K562 (cell line): ENCODE measurements around the gene SLC25A15. TPM values are rescaled to one million over a fixed set of nuclear protein-coding genes. Genes with fewer than 3 reads are reported as not detected.
A peak's percentile ranks its signal among the peaks of the same experiment; 100 is the strongest.

Source experiments
- DDX20 ChIP-seq: fragments of 450-650 bp; IDR thresholded peaks from 2 replicates; pipeline ENCODE4 v1.6.1; 2016; ENCODE audit warnings: missing genetic modification characterization, low read depth, mild to moderate bottlenecking, missing compliant biosample characterization, moderate library complexity
- GABPB1 ChIP-seq: sonication (generic); formaldehyde crosslinking; IDR thresholded peaks from 2 replicates; pipeline ENCODE4 v1.8.0; 2022; ENCODE audit warnings: mild to moderate bottlenecking, missing genetic modification reagents
- HMG20B ChIP-seq: fragments of 250-450 bp; sonication (Bioruptor Pico); IDR thresholded peaks from 2 replicates; pipeline ENCODE4 v1.5.0; 2021; ENCODE audit warnings: mild to moderate bottlenecking
- JUNB ChIP-seq: fragments of 450-650 bp; formaldehyde crosslinking; conservative IDR thresholded peaks from 2 replicates; pipeline ENCODE4 v1.4.0; 2020; ENCODE audit warnings: mild to moderate bottlenecking
- KLF10 ChIP-seq: fragments of 250-450 bp; sonication (Bioruptor Pico); IDR thresholded peaks from 2 replicates; pipeline ENCODE4 v1.6.1; 2021; ENCODE audit warnings: matching md5 sums
- PHTF2 ChIP-seq: fragments of 250-450 bp; sonication (Bioruptor Pico); IDR thresholded peaks from 2 replicates; pipeline ENCODE4 v1.5.0; 2021; ENCODE audit warnings: mild to moderate bottlenecking
- POLR2AphosphoS5 ChIP-seq: IDR thresholded peaks from 2 replicates; pipeline ENCODE4 v1.6.1; 2011; ENCODE audit warnings: mild to moderate bottlenecking, low read depth, low read length, moderate library complexity; ENCODE audit not compliant: control insufficient read depth, insufficient read depth
- RBM25 ChIP-seq: fragments of 200-400 bp; formaldehyde crosslinking; IDR thresholded peaks from 2 replicates; pipeline ENCODE4 v1.6.1; 2018; ENCODE audit warnings: low read length, low read depth, moderate library complexity; ENCODE audit not compliant: severe bottlenecking
- RCOR1 ChIP-seq, 2 experiments: IDR thresholded peaks; 2 replicates each; pipeline ENCODE4 v1.6.1; 2012; ENCODE audit warnings: low read depth in 2 of 2, low read length in 2 of 2, borderline replicate concordance in 1 of 2, improper control_type of control experiment in 1 of 2
- SIN3A ChIP-seq, 2 experiments: fragments of 150-350 bp in 1 of 2; IDR thresholded peaks; 2 replicates each; pipeline ENCODE4 v1.6.1; 2011 to 2016; ENCODE audit warnings: borderline replicate concordance in 2 of 2, low read depth in 2 of 2, low read length in 2 of 2, mild to moderate bottlenecking in 2 of 2, moderate library complexity in 2 of 2; ENCODE audit not compliant: control insufficient read depth in 1 of 2
- THAP7 ChIP-seq: fragments of 250-450 bp; sonication (Bioruptor Pico); IDR thresholded peaks from 2 replicates; pipeline ENCODE4 v1.5.0; 2021
- ZNF175 ChIP-seq: fragments of 200-800 bp; sonication (Bioruptor generic); IDR thresholded peaks from 2 replicates; pipeline ENCODE4 v1.6.1; 2016; ENCODE audit warnings: low read depth, mild to moderate bottlenecking, missing genetic modification characterization, missing compliant biosample characterization
- ZNF583 ChIP-seq: fragments of 250-450 bp; sonication (Bioruptor Pico); IDR thresholded peaks from 2 replicates; pipeline ENCODE4 v1.4.0; 2020
- polyA plus RNA-seq, 8 experiments: library from polyadenylated mRNA; depleted of rRNA in 4 of 8; stranded (reverse) in 5 of 8; unstranded in 3 of 8; fragments of >200 nt; fragmentation: Nextera tagmentation in 2 of 8; fragmentation: Illumina TruSeq in 1 of 8; extraction: Ambion mirVana in 2 of 8; extraction: Trizol in 1 of 8; gene quantifications; 2 replicates each; pipeline versions ENCODE4 v1.2.1 to v1.2.3, GENCODE V29; 2011 to 2014; ENCODE audit warnings: inconsistent platforms in 1 of 8, missing spikeins in 1 of 8
- total RNA-seq, 7 experiments: library from RNA; depleted of rRNA in 6 of 7; stranded (reverse); fragments of >200 nt in 6 of 7; fragmentation: Illumina TruSeq in 2 of 7; extraction: Trizol in 2 of 7; gene quantifications; 2 replicates each; pipeline versions ENCODE4 v1.2.1 to v1.2.3, GENCODE V29; 2011 to 2021; ENCODE audit warnings: low replicate concordance in 1 of 7
- TF ChIP-seq, protein P1 (sequence below): fragments of 450-650 bp; IDR thresholded peaks from 2 replicates; pipeline ENCODE4 v1.6.1; 2016; ENCODE audit warnings: mild to moderate bottlenecking, moderate library complexity
- TF ChIP-seq, protein P2 (sequence below): fragments of 250-450 bp; sonication (Bioruptor Pico); IDR thresholded peaks from 2 replicates; pipeline ENCODE4 v1.8.0; 2021; ENCODE audit warnings: moderate library complexity, mild to moderate bottlenecking, inconsistent platforms

Gene SLC25A15
- total and polyA plus RNA-seq, 9 of the 15 experiments (the other 6 are each of a cell fraction or from before 2014, with no cell fraction given) = 3.5 to 30.5 (median 20.3) TPM

DNA sequence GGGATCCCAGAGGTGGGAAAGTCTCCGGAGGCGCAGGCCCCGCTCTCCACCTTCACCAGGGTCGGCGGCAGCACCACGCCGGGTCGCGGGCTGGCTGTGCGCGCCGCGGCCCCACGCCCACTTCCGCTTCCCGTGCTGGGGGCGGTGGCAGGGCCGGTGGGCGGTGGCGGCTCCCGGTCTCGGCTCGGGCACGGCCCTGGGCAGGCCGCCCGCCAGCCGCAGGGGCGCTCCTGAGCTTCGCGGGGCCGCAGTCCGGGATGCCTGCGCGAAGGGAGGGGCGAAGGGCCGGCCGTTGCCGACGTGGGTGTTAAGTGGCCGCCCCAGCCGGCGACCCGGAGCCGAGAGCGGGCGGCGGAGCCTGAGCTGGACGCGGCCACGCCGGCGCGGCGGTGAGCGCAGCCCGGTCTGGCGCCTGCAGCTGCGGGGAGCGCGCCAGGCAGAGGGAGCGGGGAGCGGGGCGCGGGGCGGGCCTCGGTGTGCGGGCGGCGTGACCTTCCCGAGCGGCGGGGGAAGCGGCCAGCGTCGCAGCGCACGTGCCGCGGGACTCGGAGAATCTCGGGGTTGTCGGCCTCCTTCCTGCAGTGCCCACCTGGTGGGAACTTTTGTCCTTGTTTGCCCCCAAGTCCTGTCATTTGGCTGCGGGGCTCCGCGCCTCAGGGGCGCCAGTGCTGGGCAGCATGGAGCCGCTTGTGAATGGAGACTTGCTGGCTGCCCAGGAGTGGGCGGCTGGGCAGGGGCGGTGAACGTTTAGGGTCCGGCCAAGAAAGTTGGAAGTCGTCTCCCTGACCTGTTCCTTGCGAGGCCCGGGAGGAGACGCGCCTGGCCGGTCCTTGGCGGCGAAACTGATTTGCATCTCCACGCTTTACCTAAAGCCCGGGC is at the start of gene SLC25A15 (continued):
- TF ChIP-seq, protein P1, sequence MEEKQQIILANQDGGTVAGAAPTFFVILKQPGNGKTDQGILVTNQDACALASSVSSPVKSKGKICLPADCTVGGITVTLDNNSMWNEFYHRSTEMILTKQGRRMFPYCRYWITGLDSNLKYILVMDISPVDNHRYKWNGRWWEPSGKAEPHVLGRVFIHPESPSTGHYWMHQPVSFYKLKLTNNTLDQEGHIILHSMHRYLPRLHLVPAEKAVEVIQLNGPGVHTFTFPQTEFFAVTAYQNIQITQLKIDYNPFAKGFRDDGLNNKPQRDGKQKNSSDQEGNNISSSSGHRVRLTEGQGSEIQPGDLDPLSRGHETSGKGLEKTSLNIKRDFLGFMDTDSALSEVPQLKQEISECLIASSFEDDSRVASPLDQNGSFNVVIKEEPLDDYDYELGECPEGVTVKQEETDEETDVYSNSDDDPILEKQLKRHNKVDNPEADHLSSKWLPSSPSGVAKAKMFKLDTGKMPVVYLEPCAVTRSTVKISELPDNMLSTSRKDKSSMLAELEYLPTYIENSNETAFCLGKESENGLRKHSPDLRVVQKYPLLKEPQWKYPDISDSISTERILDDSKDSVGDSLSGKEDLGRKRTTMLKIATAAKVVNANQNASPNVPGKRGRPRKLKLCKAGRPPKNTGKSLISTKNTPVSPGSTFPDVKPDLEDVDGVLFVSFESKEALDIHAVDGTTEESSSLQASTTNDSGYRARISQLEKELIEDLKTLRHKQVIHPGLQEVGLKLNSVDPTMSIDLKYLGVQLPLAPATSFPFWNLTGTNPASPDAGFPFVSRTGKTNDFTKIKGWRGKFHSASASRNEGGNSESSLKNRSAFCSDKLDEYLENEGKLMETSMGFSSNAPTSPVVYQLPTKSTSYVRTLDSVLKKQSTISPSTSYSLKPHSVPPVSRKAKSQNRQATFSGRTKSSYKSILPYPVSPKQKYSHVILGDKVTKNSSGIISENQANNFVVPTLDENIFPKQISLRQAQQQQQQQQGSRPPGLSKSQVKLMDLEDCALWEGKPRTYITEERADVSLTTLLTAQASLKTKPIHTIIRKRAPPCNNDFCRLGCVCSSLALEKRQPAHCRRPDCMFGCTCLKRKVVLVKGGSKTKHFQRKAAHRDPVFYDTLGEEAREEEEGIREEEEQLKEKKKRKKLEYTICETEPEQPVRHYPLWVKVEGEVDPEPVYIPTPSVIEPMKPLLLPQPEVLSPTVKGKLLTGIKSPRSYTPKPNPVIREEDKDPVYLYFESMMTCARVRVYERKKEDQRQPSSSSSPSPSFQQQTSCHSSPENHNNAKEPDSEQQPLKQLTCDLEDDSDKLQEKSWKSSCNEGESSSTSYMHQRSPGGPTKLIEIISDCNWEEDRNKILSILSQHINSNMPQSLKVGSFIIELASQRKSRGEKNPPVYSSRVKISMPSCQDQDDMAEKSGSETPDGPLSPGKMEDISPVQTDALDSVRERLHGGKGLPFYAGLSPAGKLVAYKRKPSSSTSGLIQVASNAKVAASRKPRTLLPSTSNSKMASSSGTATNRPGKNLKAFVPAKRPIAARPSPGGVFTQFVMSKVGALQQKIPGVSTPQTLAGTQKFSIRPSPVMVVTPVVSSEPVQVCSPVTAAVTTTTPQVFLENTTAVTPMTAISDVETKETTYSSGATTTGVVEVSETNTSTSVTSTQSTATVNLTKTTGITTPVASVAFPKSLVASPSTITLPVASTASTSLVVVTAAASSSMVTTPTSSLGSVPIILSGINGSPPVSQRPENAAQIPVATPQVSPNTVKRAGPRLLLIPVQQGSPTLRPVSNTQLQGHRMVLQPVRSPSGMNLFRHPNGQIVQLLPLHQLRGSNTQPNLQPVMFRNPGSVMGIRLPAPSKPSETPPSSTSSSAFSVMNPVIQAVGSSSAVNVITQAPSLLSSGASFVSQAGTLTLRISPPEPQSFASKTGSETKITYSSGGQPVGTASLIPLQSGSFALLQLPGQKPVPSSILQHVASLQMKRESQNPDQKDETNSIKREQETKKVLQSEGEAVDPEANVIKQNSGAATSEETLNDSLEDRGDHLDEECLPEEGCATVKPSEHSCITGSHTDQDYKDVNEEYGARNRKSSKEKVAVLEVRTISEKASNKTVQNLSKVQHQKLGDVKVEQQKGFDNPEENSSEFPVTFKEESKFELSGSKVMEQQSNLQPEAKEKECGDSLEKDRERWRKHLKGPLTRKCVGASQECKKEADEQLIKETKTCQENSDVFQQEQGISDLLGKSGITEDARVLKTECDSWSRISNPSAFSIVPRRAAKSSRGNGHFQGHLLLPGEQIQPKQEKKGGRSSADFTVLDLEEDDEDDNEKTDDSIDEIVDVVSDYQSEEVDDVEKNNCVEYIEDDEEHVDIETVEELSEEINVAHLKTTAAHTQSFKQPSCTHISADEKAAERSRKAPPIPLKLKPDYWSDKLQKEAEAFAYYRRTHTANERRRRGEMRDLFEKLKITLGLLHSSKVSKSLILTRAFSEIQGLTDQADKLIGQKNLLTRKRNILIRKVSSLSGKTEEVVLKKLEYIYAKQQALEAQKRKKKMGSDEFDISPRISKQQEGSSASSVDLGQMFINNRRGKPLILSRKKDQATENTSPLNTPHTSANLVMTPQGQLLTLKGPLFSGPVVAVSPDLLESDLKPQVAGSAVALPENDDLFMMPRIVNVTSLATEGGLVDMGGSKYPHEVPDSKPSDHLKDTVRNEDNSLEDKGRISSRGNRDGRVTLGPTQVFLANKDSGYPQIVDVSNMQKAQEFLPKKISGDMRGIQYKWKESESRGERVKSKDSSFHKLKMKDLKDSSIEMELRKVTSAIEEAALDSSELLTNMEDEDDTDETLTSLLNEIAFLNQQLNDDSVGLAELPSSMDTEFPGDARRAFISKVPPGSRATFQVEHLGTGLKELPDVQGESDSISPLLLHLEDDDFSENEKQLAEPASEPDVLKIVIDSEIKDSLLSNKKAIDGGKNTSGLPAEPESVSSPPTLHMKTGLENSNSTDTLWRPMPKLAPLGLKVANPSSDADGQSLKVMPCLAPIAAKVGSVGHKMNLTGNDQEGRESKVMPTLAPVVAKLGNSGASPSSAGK = peak; percentile 62
- TF ChIP-seq SIN3A (IDR thresholded peaks at IDR 0.05; ENCODE audit: borderline replicate concordance in 2 of 2, control insufficient read depth in 1 of 2, low read depth in 2 of 2, low read length in 2 of 2) (peak in 1 of 2 experiments; percentile 56; a peak in 1 of 4 replicates), RCOR1 (IDR thresholded peaks at IDR 0.05; ENCODE audit: borderline replicate concordance in 1 of 2, low read depth in 2 of 2, low read length in 2 of 2) (no peak), THAP7 (CRISPR knock-in tag) (no peak), KLF10 (CRISPR knock-in tag) (no peak), ZNF583 (CRISPR knock-in tag) (no peak), POLR2AphosphoS5 (0 out of 2 replicates have a peak, but pooled peaks have one; percentile 30), RBM25 (no peak), ZNF175 (CRISPR knock-in tag) (no peak), HMG20B (no peak), JUNB (CRISPR knock-in tag) (no peak), PHTF2 (CRISPR knock-in tag) (no peak), GABPB1 (CRISPR knock-in tag) (0 out of 2 replicates have a peak, but pooled peaks have one; percentile 11), DDX20 (tag) (no peak)
- TF ChIP-seq, protein P2, sequence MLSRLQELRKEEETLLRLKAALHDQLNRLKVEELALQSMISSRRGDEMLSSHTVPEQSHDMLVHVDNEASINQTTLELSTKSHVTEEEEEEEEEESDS (CRISPR knock-in tag) = no peak
